Gastrocnemius medialis (tissue), 4 donors: ENCODE results near the gene ARMC6. TPM values are rescaled to one million over a fixed set of nuclear protein-coding genes. Genes with fewer than 3 reads are reported as not detected.
"Not testable (repeated sequence)": the region's sequence is repeated elsewhere in the genome, so short reads cannot be mapped to it uniquely, and the experiment has no call there.

Source experiments
- ATAC-seq, 2 donors: fragments of 150-250 bp; one replicate each; pipeline ENCODE4 v1.9.1; 2016
- DNase-seq, 2 donors: peaks; one replicate each; pipeline ENCODE4 v3.0.0-alpha.2; 2019
- H3K27ac ChIP-seq, 4 donors: fragments of 200-600 bp; sonication (generic); 1 replicate in 1 of 4; 2 replicates in 3 of 4; pipeline ENCODE4 v1.5.1; 2016 to 2018; ENCODE audit warnings: mild to moderate bottlenecking in 2 of 4, moderate library complexity in 1 of 4
- H3K27me3 ChIP-seq, 3 donors: fragments of 200-600 bp; sonication (generic) in 2 of 3; 1 replicate in 1 of 3; 2 replicates in 2 of 3; pipeline versions ENCODE4 v1.5.1 to v1.6.0; 2016 to 2019; ENCODE audit warnings: mild to moderate bottlenecking in 1 of 3, moderate library complexity in 1 of 3
- H3K36me3 ChIP-seq, 2 donors: fragments of 200-600 bp; sonication (generic) in 1 of 2; one replicate each; pipeline ENCODE4 v1.5.1; 2017 to 2018
- H3K4me1 ChIP-seq, 2 donors: fragments of 200-600 bp; sonication (generic) in 1 of 2; one replicate each; pipeline ENCODE4 v1.5.1; 2016 to 2017; ENCODE audit warnings: mild to moderate bottlenecking in 2 of 2
- H3K4me3 ChIP-seq, 4 donors: fragments of 200-600 bp; sonication (generic) in 3 of 4; 1 replicate in 1 of 4; 2 replicates in 3 of 4; pipeline ENCODE4 v1.5.1; 2016 to 2019; ENCODE audit warnings: mild to moderate bottlenecking in 2 of 4
- H3K9me3 ChIP-seq, 3 donors: fragments of 200-600 bp; sonication (generic) in 2 of 3; 1 replicate in 1 of 3; 2 replicates in 2 of 3; pipeline ENCODE4 v1.5.1; 2016 to 2019
- POLR2A ChIP-seq, 2 donors: fragments of 450-650 bp; IDR thresholded peaks; one replicate each; pipeline ENCODE4 v1.6.1; 2017; ENCODE audit warnings: antibody characterized with exemption in 2 of 2, mild to moderate bottlenecking in 2 of 2, moderate library complexity in 2 of 2
- in situ Hi-C, 4 donors: fragments of 200-750 bp; cut with MboI; loops; one replicate each; pipeline versions ENCODE4 v1.15.0 to v1.8.0; 2017; ENCODE audit warnings: low sequenced_read_pairs in 4 of 4
- intact Hi-C: fragments of 100-400 bp; cut with DNase I; formaldehyde crosslinking; loops from one replicate; pipeline ENCODE4 v1.15.1; 2023; ENCODE audit warnings: low total_unique reads
- total RNA-seq, 4 donors: library from RNA; depleted of rRNA; stranded (reverse); fragments of >200 nt; gene quantifications; one replicate each; pipeline versions ENCODE4 v1.1.0 to v1.2.3, GENCODE V29; 2016
- TF ChIP-seq, protein P1 (sequence below), 5 experiments: fragments of 450-650 bp in 3 of 5; fragments of 200-600 bp in 2 of 5; sonication (generic) in 2 of 5; IDR thresholded peaks in 4 of 5; conservative IDR thresholded peaks in 1 of 5; 1 replicate in 4 of 5; 2 replicates in 1 of 5; pipeline ENCODE4 v1.5.1; 2016 to 2019; ENCODE audit warnings: antibody characterized with exemption in 5 of 5, mild to moderate bottlenecking in 3 of 5, moderate library complexity in 3 of 5

Gene ARMC6
- total RNA-seq, 4 donors from 2014 or later: 18.2 to 35.7 (median 25.2) TPM

DNA sequence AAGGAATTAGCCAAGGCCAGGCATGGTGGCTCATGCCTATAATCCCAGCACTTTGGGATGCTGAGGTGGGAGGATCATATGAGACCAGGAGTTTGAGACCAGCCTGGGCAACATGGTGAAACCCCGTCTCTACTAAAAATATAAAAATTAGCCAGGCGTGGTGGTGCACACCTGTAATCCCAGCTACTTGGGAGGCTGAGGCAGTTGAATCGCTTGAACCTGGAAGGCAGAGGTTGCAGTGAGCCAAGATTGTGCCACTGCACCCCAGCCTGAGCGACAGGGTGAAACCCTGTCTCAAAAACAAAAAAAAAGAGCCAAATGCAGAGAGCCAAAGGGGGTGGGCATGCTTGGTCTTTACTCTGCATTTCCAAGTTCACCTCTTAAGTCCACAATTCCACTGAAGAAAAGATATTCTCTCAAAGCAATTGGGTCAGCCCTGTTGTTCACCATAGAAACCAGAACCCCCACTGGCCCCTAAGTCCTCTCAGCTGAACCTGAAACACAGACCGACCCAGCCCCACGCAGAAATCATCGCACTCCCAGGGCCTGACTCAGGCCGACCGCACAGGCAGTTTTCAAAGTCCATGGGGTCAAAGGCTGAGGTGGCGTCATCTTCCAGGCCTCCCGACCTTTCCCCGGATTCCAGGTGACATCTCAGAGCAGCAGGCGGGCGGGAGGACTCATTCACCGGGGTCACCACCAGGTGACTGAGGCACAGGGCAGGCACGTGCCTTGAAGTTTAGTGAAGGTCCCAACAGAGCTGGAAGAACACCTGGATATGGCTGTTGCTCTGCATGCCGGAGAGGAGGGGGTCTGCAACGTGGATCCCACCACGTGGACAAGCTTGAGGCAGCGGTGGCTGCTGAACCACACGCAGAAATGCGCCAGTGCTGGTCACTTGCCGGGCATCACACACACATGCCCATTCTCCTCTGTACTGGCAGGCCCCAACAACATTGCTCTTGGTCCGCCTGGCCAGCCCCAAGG is 63.5 kb downstream of the ARMC6 start:
- no peak for TF ChIP-seq POLR2A (IDR thresholded peaks at IDR 0.05)
- TF ChIP-seq, protein P1, sequence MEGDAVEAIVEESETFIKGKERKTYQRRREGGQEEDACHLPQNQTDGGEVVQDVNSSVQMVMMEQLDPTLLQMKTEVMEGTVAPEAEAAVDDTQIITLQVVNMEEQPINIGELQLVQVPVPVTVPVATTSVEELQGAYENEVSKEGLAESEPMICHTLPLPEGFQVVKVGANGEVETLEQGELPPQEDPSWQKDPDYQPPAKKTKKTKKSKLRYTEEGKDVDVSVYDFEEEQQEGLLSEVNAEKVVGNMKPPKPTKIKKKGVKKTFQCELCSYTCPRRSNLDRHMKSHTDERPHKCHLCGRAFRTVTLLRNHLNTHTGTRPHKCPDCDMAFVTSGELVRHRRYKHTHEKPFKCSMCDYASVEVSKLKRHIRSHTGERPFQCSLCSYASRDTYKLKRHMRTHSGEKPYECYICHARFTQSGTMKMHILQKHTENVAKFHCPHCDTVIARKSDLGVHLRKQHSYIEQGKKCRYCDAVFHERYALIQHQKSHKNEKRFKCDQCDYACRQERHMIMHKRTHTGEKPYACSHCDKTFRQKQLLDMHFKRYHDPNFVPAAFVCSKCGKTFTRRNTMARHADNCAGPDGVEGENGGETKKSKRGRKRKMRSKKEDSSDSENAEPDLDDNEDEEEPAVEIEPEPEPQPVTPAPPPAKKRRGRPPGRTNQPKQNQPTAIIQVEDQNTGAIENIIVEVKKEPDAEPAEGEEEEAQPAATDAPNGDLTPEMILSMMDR (IDR thresholded peaks at IDR 0.05 in 4 of 5, conservative IDR thresholded peaks at IDR 0.05 in 1 of 5): no peak
- H3K27ac ChIP-seq: no peak overlapping the region
- intact Hi-C loops (no loop called here), in situ Hi-C loops (no loop called here)
- H3K4me1 ChIP-seq: peaks cover 3% of the 10 kb centered on the region in 2 donors
- no peaks in the 10 kb centered on the region for H3K9me3 ChIP-seq
- no peak for ATAC-seq
- H3K4me3 ChIP-seq: no peak overlapping the region
- H3K36me3 ChIP-seq: peaks cover 0 to 15% of the 10 kb centered on the region in 2 donors
- DNase-seq: no peak
- no peaks in the 10 kb centered on the region for H3K27me3 ChIP-seq

DNA sequence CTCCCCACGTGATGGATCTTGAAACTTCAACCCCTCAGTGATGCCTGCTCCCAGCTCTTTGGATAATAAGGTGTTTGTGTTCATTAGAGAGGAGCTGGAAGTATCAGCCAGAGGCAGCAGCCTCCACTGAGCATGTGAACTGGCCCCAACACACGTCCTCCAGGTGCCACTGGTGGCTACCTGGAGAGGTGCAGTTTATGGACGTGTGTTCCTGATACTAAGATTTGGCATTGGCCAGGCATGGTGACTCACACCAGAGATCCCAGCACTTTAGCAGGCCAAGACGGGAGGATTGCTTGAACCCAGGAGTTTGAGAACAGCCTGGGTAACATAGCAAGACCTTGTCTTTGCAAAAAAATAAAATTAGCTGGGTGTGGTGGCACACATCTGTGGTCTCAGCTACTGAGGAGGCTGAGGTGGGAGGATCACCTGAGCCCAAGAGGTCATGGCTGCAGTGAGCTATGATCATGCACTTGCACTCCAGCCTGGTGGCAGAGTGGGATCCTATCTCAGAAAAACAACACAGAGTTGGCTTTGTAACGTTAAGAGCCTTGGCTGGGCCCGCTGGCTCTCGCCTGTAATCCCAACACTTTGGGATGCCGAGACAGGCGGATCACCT is 64.8 kb downstream of the ARMC6 start:
- H3K27ac ChIP-seq: no peak overlapping the region
- no peak overlapping the region for H3K4me3 ChIP-seq
- peaks cover 3% of the 10 kb centered on the region in 2 donors for H3K4me1 ChIP-seq
- DNase-seq (no peak), ATAC-seq (no peak)
- TF ChIP-seq, protein P1 (IDR thresholded peaks at IDR 0.05 in 4 of 5, conservative IDR thresholded peaks at IDR 0.05 in 1 of 5): no peak
- TF ChIP-seq POLR2A (IDR thresholded peaks at IDR 0.05): no peak
- no peaks in the 10 kb centered on the region for H3K9me3 ChIP-seq
- in situ Hi-C loops (no loop called here), intact Hi-C loops (no loop called here)
- H3K36me3 ChIP-seq: peaks cover 0 to 15% of the 10 kb centered on the region in 2 donors
- H3K27me3 ChIP-seq: no peaks in the 10 kb centered on the region

DNA sequence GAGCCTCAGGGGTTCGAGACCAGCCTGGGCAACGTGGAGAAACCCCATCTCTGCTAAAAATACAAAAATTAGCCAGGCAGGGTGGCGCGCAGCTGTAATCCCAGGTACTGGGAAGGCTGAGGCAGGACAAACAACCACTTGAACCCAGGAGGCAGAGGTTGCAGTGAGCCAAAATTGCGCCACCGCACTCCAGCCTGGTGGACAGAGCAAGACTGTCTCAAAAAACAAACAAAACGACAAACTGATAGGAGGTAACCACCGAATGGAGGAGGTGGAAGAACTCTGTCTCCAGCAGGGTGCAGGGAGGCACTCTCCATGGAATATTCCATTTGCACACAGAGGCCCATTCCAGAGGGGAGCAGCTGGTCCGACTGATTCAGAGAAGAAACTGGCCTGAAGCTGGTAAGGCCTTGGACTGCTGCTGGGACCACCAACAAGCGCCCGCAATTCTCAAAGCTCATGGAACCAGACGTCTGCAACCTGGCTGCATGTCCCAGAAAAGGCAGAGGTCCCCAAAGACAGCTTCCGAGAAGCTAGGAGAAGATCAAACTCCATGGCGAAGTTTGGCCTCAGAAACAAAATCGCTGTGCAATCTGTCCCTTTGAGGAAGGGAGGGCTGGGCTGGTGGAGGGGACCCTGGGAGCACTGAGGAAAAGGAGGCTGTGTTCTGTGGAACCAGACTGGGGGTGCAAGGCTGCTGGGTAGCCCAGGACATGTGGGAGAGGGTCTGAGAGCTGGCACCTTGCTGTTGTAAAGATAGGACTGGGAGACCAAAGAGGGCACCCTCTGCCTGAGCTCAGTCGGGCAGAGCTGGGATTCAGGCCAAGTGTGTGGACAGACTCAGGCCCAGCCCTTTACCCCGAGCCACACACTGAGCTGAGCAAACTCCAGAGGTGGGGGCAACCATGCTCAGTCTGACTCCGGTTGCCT is 65.6 kb downstream of the ARMC6 start:
- no peak overlapping the region for H3K27ac ChIP-seq
- no peak for TF ChIP-seq POLR2A (IDR thresholded peaks at IDR 0.05)
- TF ChIP-seq, protein P1 (IDR thresholded peaks at IDR 0.05 in 4 of 5, conservative IDR thresholded peaks at IDR 0.05 in 1 of 5): no peak
- intact Hi-C loops: no loop called here
- in situ Hi-C loops: no loop called here
- no peaks in the 10 kb centered on the region for H3K27me3 ChIP-seq
- no peaks in the 10 kb centered on the region for H3K9me3 ChIP-seq
- no peak for DNase-seq
- peak in 1 of 2 donors; percentile 35 for ATAC-seq
- peaks cover 3% of the 10 kb centered on the region in 2 donors for H3K4me1 ChIP-seq
- H3K4me3 ChIP-seq: no peak overlapping the region
- peaks cover 0 to 15% of the 10 kb centered on the region in 2 donors for H3K36me3 ChIP-seq

DNA sequence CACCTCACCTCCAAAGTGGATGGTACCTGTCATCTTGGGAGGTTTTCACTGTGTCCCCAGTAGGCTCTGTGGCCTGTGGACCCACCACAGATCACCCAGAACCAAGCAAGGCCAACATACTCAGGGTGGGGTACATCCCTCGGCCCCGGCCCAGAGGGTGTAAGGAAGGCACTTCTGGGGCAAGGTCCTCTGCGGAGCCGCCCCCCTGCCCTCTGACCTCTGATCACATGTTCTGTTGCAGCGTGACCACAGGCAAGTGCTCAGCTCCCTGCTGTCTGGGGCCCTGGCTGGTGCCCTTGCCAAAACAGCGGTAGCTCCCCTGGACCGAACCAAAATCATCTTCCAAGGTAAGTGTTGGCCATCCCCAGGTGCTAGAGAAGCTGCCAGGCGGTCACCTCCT is 68.1 kb downstream of the ARMC6 start:
- DNase-seq (no peak), ATAC-seq (no peak)
- no peaks in the 10 kb centered on the region for H3K27me3 ChIP-seq
- H3K4me1 ChIP-seq: no peaks in the 10 kb centered on the region
- intact Hi-C loops: no loop called here
- no peak overlapping the region for H3K27ac ChIP-seq
- no peaks in the 10 kb centered on the region for H3K9me3 ChIP-seq
- in situ Hi-C loops: no loop called here
- peaks cover 0 to 23% of the 10 kb centered on the region in 2 donors for H3K36me3 ChIP-seq
- H3K4me3 ChIP-seq: no peak overlapping the region
- TF ChIP-seq, protein P1 (IDR thresholded peaks at IDR 0.05 in 4 of 5, conservative IDR thresholded peaks at IDR 0.05 in 1 of 5): no peak
- TF ChIP-seq POLR2A (IDR thresholded peaks at IDR 0.05): no peak

DNA sequence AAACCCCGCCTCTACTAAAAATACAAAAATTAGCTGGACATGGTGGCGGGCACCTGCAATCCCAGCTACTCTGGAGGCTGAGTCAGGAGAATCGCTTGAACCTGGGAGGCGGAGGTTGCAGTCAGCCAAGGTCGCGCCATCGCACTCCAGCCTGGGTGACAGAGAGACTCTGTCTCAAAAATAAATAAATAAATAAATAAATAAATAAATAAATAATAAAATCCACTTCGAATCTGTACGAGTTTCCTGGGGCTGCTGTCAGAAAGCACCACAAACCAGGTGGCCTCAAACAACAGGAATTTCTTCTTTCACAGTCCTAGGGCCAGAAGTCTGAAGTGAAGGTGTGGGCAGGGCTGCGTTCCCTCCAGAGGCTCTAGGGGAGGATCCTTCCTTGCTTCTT is 69.2 kb downstream of the ARMC6 start:
- in situ Hi-C loops, H3K9me3 ChIP-seq, DNase-seq, ATAC-seq, intact Hi-C loops, H3K4me1 ChIP-seq, H3K27ac ChIP-seq, H3K4me3 ChIP-seq, H3K27me3 ChIP-seq: not testable (repeated sequence)
- H3K36me3 ChIP-seq: peaks cover 0 to 20% of the 10 kb centered on the region in 2 donors
